HL-60 (cell line): ENCODE measurements around the gene FXR1.
"Not testable (repeated sequence)": the region's sequence is repeated elsewhere in the genome, so short reads cannot be mapped to it uniquely, and the experiment has no call there.

Source experiments
- DNase-seq, 2 experiments: peaks; one replicate each; pipeline ENCODE4 v3.0.0-alpha.2; 2010 to 2020; ENCODE audit warnings: low read depth in 1 of 2, low spot score in 1 of 2
- H3K27ac ChIP-seq: fragments of 250-450 bp; sonication (Bioruptor Pico); replicated peaks from 2 replicates; pipeline ENCODE4 v1.5.1; 2020; ENCODE audit warnings: mild to moderate bottlenecking, moderate library complexity
- H3K27me3 ChIP-seq: fragments of 250-450 bp; sonication (Bioruptor Pico); 2 replicates; pipeline ENCODE4 v1.5.1; 2021; ENCODE audit warnings: mild to moderate bottlenecking, moderate library complexity; ENCODE audit not compliant: insufficient read depth, poor library complexity, severe bottlenecking
- H3K4me3 ChIP-seq: replicated peaks from 2 replicates; pipeline ENCODE4 v1.5.1; 2011; ENCODE audit warnings: mild to moderate bottlenecking, control low read depth, low read length; ENCODE audit not compliant: insufficient read depth
- GABPA ChIP-seq: IDR thresholded peaks from 2 replicates; pipeline ENCODE4 v1.6.1; 2012; ENCODE audit warnings: low read depth
- POLR2AphosphoS5 ChIP-seq: IDR thresholded peaks from 2 replicates; pipeline ENCODE4 v1.6.1; 2012; ENCODE audit warnings: low read depth
- SPI1 ChIP-seq: IDR thresholded peaks from 2 replicates; pipeline ENCODE4 v1.6.1; 2012; ENCODE audit warnings: low read depth, mild to moderate bottlenecking, borderline replicate concordance
- TF ChIP-seq, protein P1 (sequence below): IDR thresholded peaks from one replicate; pipeline ENCODE4 v1.5.1; 2011; ENCODE audit warnings: low read length, control low read depth, inconsistent platforms; ENCODE audit not compliant: insufficient read depth
- TF ChIP-seq, protein P2 (sequence below): IDR thresholded peaks from 2 replicates; pipeline ENCODE4 v1.6.1; 2012; ENCODE audit warnings: low read depth; ENCODE audit not compliant: insufficient replicate concordance

Gene FXR1

DNA sequence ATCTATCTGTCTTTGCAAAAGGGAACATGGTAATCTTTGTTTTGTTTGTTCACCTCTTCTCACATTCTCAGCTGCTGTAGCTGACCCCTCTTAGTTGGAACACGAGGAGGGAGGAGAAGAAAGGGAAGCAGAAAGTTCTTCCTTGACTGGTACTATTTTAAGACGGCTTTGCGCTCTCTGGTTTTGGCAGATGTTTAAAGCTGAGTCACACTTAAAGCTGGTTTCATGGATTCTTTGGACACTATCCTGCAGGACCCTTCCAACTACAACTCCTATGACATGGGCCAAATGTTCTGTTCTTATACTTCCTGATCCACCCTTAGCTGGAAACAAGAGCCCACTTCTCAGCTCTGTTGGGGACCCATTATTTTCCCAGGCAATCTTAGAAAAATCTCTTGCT lies 40.6 kb upstream of the FXR1 start:
- no peaks in the 10 kb centered on the region for H3K27me3 ChIP-seq
- no peak overlapping the region for H3K4me3 ChIP-seq
- DNase-seq: no peak
- H3K27ac ChIP-seq: no peak overlapping the region
- TF ChIP-seq, protein P1, sequence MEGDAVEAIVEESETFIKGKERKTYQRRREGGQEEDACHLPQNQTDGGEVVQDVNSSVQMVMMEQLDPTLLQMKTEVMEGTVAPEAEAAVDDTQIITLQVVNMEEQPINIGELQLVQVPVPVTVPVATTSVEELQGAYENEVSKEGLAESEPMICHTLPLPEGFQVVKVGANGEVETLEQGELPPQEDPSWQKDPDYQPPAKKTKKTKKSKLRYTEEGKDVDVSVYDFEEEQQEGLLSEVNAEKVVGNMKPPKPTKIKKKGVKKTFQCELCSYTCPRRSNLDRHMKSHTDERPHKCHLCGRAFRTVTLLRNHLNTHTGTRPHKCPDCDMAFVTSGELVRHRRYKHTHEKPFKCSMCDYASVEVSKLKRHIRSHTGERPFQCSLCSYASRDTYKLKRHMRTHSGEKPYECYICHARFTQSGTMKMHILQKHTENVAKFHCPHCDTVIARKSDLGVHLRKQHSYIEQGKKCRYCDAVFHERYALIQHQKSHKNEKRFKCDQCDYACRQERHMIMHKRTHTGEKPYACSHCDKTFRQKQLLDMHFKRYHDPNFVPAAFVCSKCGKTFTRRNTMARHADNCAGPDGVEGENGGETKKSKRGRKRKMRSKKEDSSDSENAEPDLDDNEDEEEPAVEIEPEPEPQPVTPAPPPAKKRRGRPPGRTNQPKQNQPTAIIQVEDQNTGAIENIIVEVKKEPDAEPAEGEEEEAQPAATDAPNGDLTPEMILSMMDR: no peak
- TF ChIP-seq, protein P2, sequence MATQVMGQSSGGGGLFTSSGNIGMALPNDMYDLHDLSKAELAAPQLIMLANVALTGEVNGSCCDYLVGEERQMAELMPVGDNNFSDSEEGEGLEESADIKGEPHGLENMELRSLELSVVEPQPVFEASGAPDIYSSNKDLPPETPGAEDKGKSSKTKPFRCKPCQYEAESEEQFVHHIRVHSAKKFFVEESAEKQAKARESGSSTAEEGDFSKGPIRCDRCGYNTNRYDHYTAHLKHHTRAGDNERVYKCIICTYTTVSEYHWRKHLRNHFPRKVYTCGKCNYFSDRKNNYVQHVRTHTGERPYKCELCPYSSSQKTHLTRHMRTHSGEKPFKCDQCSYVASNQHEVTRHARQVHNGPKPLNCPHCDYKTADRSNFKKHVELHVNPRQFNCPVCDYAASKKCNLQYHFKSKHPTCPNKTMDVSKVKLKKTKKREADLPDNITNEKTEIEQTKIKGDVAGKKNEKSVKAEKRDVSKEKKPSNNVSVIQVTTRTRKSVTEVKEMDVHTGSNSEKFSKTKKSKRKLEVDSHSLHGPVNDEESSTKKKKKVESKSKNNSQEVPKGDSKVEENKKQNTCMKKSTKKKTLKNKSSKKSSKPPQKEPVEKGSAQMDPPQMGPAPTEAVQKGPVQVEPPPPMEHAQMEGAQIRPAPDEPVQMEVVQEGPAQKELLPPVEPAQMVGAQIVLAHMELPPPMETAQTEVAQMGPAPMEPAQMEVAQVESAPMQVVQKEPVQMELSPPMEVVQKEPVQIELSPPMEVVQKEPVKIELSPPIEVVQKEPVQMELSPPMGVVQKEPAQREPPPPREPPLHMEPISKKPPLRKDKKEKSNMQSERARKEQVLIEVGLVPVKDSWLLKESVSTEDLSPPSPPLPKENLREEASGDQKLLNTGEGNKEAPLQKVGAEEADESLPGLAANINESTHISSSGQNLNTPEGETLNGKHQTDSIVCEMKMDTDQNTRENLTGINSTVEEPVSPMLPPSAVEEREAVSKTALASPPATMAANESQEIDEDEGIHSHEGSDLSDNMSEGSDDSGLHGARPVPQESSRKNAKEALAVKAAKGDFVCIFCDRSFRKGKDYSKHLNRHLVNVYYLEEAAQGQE: no peak
- no peak for TF ChIP-seq POLR2AphosphoS5
- no peak for TF ChIP-seq SPI1
- TF ChIP-seq GABPA: no peak

DNA sequence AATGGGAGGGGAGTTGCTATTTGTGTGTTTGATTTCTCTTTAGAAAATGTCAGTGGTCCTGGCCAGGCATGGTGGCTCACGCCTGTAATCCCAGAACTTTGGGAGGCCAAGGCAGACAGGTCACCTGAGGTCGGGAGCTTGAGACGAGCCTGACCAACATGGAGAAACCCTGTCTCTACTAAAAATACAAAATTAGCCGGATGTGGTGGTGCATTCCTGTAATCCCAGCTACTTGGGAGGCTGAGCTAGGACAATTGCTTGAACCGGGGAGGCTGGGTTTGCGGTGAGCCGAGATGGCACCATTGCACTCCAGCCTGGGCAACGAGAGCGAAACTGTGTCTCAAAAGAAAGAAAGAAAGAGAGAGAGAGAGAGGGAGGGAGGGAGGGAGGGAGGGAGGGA lies 40.0 kb upstream of the FXR1 start:
- not testable (repeated sequence) for H3K4me3 ChIP-seq, H3K27me3 ChIP-seq, DNase-seq, H3K27ac ChIP-seq

- no peak overlapping the region for H3K27ac ChIP-seq
- TF ChIP-seq, protein P2: no peak
- TF ChIP-seq GABPA (no peak), POLR2AphosphoS5 (no peak), SPI1 (no peak)
- TF ChIP-seq, protein P1: no peak
Measured at GRCh38 chr3:180875124-180875698, 37.3 kb upstream of the FXR1 start.

GRCh38 chr3:180881065-180881801 lies 31.2 kb upstream of the FXR1 start:
- Histone ChIP-seq H3K27ac (no peak overlapping the region), H3K4me3 (no peak overlapping the region), H3K27me3 (no peaks in the 10 kb centered on the region)
- DNase-seq: no peak
- TF ChIP-seq, protein P1: no peak
- TF ChIP-seq, protein P2: no peak
- TF ChIP-seq SPI1: no peak

More at GRCh38 chr3:180875124-180875698, 37.3 kb upstream of the FXR1 start:
- DNase-seq: no peak
- Histone ChIP-seq H3K27me3 (no peaks in the 10 kb centered on the region), H3K4me3 (no peak overlapping the region)
